Fibroblast of pulmonary artery (primary cell): ENCODE data around the gene LHFPL3.

Experiments
- DNase-seq: peaks from one replicate; pipeline ENCODE4 v3.0.0-alpha.2; 2010; ENCODE audit warnings: low read depth
- H3K4me3 ChIP-seq: replicated peaks from 2 replicates; pipeline ENCODE4 v1.5.1; 2011; ENCODE audit warnings: low read depth, mild to moderate bottlenecking, control low read depth, low read length, moderate library complexity
- TF ChIP-seq, protein P1 (sequence below): IDR thresholded peaks from 2 replicates; pipeline ENCODE4 v1.5.1; 2011; ENCODE audit warnings: mild to moderate bottlenecking, control low read depth, low read length, inconsistent platforms; ENCODE audit errors: missing control alignments

Gene LHFPL3

DNA sequence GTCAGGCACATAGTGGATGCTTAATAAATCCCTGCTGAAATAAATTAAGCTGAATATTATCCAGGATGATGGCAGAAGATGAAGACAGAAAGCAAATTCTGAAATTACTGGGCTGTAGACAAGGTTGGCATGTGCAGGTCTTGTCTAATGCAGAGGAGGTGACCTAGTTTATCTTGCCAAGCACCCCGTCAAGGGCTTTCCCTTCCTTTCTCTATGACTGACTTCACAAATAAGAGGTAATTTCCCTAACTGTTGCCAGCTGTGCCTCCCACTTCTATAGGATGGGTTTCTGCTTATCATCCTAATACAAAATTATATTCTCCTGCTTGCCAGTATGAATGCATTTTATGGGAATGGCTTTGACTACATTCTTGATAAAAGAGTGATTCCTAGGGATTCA is 38.0 kb downstream of the LHFPL3 start:
- no peak for DNase-seq

DNA sequence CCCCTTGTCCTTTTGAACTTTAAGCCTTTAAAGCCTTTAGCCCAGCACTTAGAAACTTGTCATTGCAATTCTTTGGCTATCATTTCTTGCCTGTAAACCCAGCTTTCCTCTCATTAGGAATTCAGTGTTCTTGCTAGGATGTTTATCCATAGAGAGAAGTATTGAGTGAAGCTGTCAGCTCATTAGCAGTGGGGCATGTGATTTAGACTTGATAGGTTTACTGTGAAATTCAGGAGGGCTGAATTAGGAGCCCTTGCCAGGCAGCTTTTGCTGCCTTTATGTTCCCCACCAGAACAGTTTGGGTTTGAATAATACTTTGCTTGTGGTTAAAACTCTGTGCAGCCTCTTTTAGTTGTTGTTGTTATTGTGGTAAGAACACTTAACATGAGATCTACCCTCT is 39.5 kb downstream of the LHFPL3 start:
- no peak overlapping the region for H3K4me3 ChIP-seq
- DNase-seq, result no peak
- TF ChIP-seq, protein P1, sequence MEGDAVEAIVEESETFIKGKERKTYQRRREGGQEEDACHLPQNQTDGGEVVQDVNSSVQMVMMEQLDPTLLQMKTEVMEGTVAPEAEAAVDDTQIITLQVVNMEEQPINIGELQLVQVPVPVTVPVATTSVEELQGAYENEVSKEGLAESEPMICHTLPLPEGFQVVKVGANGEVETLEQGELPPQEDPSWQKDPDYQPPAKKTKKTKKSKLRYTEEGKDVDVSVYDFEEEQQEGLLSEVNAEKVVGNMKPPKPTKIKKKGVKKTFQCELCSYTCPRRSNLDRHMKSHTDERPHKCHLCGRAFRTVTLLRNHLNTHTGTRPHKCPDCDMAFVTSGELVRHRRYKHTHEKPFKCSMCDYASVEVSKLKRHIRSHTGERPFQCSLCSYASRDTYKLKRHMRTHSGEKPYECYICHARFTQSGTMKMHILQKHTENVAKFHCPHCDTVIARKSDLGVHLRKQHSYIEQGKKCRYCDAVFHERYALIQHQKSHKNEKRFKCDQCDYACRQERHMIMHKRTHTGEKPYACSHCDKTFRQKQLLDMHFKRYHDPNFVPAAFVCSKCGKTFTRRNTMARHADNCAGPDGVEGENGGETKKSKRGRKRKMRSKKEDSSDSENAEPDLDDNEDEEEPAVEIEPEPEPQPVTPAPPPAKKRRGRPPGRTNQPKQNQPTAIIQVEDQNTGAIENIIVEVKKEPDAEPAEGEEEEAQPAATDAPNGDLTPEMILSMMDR, result no peak

More for the DNA sequence above, 38.0 kb downstream of the LHFPL3 start:
- TF ChIP-seq, protein P1, result no peak
- no peak overlapping the region for H3K4me3 ChIP-seq

DNA sequence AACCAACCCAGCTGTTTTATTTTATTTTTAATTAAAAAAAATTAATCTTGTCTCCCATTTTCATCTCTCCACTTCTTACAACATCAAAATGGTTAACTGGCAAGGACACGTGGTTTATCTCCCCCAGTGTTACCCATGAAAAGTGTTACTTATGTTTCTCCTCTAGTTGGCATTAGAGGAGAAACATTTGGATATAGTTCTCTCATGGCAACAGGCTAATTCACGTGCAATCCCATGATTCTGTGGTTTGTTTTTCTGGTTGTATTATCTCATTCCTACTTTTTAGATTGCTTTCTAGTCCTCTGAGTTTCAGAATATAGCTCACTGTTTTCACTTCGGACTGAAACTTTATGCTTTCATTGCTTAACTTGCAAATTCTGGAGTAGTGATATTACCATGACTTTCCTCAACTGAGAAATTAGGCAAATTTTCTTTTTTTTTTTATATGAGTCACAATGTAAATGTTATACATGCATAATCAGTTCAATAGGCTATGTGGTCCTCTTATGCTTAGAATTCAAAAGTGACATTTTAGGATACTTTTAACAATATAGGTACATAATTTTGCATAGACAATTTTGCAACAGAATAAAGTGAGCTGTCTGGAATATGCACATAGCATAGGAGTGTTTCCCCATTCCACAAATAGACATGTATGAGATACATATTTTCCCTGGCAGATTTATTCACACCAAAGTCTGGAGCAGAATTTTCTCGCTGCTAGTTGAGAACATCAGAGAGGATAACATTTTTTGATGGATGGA is 43.0 kb downstream of the LHFPL3 start:
- no peak overlapping the region for H3K4me3 ChIP-seq
- no peak for DNase-seq
- TF ChIP-seq, protein P1, result no peak

DNA sequence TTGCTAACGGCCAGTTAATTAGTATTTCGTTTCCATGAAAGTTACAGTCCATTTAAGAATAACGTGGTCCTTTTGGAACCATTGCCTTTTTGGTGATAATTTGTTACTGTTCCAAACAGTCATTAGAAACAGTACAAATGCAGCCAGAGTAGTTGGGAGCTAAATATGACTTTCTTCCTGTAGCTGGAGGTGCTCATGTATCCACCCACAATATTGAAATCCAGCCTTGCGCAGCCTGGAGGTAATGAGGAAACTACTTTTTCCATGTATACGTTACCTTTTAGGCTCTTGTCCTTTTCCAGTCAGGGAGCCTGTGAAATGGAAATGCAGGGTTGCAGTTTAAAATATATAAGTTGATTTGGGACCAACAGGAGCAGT is 43.6 kb downstream of the LHFPL3 start:
- no peak for DNase-seq
- no peak overlapping the region for H3K4me3 ChIP-seq
- TF ChIP-seq, protein P1, result no peak

DNA sequence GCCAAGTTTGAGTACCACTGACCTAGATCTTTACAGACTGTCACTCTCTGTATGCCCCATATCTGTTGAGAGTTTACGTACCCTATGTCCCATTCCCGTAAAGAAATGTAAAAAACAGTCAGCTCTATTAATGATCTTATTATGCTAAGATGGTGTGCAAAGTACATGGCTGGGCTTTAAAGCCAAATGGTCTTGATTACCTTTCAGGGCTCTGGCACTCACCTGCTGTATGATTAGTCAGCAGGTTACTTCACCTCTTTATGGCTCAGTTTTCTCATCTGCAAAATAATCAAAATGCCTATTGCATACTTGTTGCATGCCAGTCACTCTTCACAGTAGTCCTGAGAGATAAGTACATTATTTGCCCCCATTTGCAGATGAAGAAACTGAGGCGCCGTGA is 54.2 kb downstream of the LHFPL3 start:
- DNase-seq, result no peak
- no peak overlapping the region for H3K4me3 ChIP-seq
- TF ChIP-seq, protein P1, result no peak

DNA sequence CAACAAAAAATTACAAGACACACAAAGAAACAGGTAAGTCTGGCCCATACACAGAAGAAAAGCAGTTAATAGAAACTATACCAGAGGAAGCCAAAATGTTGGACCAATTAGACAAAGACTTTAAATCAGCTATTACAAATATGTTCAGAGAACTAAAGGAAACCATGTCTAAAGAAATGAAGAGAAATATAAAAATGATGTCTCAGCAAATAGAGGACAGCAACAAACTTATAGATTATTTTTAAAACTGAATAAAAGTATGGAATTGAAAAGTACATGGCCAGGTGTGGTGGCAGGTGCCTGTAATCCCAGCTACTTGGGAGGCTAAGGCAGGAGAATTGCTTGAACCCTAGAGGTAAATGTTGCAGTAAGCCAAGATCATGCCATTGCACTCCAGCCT is 58.5 kb downstream of the LHFPL3 start:
- H3K4me3 ChIP-seq, result no peak overlapping the region
- DNase-seq, result no peak
- TF ChIP-seq, protein P1, result no peak

DNA sequence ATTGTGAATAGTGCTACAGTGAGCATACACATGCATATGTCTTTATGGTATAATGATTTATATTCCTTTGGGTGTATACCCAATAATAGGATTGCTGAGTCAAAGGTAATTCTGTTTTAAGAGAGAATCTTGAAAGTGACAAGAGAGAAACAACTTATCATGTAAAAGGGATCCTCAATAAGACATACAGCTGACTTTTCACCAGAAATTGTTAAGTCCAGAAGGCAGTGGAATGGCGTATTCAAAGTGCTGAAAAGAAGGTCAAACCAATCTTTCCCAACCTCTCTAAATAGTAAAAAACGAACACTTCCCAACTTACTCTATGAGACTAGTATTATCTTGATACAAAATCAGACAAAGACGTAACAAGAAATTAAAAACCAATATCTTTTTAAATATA is 59.8 kb downstream of the LHFPL3 start:
- no peak for DNase-seq
- TF ChIP-seq, protein P1, result no peak
- H3K4me3 ChIP-seq, result no peak overlapping the region
